Measurements from ENCODE around the gene ZNF784.

Gene ZNF784

DNA sequence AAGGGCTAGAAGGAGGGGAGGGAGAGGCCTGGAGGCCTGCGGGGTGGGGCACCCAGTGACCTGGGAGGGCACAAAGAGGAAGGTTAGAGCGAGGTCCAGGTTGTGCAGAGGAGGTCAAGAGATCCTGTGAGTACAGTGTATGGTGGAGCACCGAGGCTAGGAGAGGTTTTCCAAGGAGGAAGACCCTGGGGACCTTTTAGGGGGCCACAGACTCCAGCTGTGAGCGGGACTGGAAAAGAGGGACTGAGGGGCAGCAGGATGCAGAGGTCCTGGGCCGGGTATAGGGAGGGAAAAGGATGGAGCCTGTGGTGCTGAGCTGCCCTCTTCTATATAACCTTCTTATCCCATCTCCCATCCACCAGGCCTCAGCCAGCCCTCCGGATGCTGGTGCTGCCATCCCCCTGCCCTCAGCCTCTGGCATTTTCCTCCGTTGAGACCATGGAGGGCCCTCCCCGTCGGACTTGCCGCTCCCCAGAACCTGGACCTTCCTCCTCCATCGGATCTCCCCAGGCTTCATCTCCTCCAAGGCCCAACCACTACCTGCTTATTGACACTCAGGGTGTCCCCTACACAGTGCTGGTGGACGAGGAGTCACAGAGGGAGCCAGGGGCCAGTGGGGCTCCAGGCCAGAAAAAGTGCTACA lies 19.9 kb upstream of the ZNF784 start:
- DNase-seq (ENCODE audit: low read depth in 3 of 3): no peak

DNA sequence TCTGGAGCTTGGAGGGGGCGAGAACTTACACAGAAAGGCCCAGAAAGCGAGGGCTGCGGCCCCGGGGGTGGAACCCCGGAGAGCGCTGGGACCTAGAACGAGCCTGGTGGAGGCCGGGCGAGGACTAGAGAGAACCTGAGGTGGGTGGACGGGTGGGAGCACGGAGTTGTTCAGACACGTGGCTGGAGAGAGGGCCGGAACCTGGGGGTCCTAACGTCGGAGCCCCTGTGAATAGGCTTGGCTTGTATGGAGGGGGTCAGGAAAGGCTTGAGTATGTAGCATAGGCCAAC lies 19.5 kb upstream of the ZNF784 start:
- DNase-seq (ENCODE audit: low read depth in 3 of 3): no peak

DNA sequence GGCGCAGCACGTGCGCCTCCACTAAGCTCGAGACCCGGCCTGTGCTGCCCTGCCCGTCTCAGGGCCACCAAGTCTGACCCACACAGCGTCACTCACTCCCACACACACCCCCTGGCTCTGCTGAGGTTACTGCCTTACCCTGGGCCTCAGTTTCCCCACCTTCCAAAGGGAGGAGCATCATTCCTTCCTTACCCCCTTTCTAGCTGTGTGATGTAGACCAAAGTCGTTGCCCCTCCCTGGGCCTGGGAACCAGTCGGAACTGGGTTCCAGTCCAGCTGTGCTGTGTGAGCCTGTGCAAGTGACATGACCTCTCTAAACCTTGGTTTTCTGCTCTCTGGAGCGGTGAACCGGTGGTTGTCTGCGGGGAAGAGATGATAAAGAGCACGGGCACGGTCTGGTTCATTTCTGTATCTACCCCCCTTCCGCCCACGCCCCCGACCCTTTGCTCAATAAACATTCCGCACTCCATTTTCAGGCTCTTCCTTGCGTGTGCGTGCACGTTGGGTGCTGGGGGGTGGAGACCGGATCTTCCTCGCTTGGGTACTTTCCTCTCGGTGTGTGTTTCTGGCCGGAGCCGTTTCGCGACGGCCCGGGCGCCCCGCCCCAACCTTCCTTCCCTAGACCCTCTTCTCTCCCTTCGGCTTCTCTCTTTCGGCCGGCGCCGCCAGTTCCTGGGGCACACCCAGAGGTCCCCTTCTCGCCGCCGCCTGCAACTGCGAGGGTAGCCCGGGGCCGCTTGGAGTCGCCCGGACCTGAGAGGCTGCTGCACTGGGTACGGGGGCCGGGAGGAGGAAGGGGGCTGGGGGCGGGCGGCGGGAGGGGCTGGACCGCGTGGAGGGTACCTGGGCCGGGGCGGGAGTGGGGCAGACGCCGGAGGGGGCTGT lies 18.9 kb upstream of the ZNF784 start, which contains the start of gene ZNF581:
Gene ZNF581, plus strand, starts transcription at position 647 of the 884 bp plus-strand sequence. CDS start 923 bp downstream, outside the sequence.
- DNase-seq (ENCODE audit: low read depth in 3 of 3): peak in 2 of 3 experiments; percentile 64 to 75

DNA sequence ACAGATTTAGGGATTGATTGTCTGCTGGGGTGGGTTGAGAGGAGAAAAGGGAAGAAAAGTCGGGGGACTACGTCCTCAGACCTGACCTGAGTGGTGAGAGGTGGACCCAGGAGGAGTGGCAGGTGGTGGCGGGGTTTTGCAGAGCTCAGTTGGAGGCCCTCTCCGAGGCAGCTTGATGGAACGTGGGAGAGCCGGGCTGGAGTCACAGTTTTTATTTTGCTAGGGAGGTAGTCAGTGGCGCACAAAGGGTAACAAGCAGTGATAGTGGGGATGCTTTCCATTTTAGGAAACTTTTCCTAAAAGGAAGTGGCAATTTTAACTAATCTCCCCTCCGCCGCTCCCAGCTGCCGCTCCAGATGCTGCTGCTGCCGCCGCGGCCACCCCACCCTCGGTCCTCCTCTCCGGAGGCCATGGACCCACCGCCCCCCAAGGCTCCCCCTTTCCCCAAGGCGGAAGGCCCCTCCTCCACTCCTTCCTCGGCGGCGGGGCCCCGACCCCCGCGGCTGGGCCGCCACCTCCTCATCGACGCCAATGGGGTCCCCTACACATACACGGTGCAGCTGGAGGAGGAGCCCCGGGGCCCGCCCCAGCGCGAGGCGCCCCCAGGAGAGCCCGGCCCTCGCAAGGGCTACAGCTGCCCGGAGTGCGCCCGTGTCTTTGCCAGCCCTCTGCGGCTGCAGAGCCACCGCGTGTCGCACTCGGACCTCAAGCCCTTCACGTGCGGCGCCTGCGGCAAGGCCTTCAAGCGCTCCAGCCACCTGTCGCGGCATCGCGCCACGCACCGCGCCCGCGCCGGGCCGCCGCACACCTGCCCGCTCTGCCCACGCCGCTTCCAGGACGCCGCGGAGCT lies 18.0 kb upstream of the ZNF784 start:
- peak in 1 of 3 experiments; percentile 30 for DNase-seq (ENCODE audit: low read depth in 3 of 3)

DNA sequence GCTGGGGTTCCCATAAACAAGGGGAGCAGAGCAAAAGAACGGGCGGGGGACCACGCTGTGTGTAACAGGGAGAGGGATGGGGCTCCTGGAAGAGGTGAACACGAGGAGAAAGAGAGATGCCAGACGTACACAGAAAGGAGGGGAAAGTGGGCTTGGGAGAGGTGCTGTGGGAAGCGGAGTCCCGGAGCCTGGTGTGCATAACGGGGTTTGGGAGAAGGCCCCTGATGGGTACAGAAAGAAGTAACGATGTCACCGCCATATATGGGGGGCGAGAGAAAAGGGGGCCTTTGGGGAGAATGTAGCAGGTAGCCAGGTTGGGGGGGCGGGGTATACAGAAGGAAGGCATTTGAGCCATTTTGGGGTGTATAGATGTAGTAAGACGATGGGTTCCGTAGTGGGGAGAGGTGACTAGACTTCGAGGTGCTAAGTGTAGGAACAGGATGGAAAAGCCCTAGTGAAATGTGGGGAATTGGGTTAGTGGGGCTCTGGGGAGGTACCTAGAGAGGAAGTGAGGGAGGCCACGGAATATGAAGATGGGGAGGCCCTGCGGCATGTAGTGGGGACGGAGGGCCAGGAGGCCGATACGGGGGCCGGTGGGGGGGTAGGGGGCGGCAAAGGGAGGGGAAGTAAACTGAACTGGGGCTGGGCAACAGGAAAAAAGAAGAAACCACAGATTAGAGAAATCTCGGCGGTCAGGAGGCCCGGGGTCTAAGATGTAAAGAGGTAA lies 17.2 kb upstream of the ZNF784 start:
- peak in 1 of 3 experiments; percentile 30 for DNase-seq (ENCODE audit: low read depth in 3 of 3)

DNA sequence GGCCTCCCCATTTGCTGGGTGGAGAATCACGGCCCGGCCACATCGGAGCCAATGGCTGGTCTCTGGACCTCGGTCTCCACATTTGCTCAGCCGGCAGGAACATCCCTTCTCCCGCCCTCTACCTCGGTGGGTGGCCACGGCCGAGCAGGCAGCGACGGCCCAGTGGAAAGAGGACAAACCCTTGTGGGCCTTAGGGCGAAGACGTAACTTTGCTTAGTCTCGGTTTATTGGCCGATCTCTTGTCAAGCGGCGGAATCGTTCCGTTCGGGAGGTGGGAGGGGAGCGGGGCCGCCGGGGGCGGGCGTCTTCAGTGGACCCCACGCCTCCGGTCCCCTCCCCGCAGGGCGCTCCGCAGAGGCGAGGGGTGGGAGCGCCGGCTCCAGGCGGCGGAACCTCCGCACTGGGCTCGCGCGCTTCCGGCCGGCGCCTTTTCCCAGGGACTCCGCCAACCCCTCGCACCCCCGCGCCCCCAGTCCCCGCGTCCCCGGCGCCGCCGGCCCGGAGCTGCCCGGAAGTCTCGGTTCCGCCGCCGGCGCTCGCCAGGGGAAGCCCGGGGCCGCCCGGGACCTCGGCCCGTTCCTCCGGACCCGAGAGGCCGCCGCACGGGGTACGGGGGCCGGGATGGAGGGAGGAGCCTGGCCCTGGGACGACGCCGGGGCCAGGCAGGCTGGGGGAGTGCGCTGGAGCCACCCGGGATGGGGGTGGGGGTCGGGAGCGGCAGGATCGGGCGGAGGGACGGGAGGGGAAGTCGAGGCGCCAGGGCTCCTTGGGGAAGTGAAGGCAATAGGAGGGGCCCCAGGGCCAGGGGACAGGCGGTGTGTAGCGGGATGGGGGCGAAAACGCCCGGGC lies 16.4 kb upstream of the ZNF784 start, which contains the start of gene ZNF580:
Gene ZNF580, plus strand, starts transcription at position 426 of the 849 bp plus-strand sequence. CDS start 1,507 bp downstream, outside the sequence.
- peak in 2 of 3 experiments; percentile 38 to 71 for DNase-seq (ENCODE audit: low read depth in 3 of 3)

DNA sequence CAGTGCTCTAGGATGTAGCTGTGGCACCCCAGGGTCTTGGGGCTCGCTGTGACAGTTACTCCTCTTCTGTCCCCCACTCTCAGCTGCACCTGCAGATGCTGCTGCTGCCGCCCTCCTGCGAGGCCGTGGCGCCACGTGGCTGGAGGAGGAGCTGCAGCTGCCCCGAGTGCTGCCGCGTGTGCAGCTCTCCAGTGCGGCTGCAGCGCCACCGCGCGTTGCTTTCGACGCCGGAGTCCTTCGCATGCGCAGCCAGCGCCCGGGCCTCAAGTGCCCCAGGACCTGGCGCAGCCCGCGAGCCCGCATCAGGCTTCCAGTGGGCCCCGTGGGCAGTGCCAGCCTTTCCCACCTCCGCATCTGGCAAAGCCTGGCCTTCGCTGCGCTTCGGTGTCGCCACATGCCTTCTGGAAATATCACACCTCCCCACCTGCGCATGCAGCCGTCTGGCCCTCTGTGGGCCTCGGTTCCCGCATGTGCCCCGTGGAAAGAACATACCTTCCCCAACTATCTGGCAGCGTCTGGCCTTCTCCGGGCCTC lies 15.7 kb upstream of the ZNF784 start:
- DNase-seq (ENCODE audit: low read depth in 3 of 3): peak in 2 of 3 experiments; percentile 42 to 58

DNA sequence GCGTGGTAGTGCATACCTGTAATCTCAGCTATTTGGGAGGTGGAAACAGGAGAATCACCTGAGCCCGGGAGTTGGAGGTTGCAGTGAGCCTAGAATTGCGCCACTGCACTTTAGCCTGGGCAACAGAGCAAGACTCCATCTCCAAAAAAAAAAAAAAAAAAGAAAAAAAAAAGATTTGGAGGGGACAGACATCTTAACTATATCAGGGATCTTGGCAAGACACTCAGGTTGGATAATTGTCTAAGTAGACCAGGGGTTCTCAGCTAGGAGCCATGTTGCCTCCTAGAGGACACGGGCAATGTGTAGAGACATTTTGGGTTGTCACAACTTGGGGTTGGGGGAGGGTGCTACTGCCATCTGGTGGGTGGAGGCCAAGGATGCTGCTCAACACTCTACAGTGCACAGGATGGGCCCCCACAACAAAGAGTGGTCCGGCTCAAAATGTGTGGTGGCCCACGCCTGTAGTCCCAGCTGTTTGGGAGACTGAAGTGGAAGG lies 14.5 kb upstream of the ZNF784 start:
- peak in 1 of 3 experiments; percentile 31 for DNase-seq (ENCODE audit: low read depth in 3 of 3)

DNA sequence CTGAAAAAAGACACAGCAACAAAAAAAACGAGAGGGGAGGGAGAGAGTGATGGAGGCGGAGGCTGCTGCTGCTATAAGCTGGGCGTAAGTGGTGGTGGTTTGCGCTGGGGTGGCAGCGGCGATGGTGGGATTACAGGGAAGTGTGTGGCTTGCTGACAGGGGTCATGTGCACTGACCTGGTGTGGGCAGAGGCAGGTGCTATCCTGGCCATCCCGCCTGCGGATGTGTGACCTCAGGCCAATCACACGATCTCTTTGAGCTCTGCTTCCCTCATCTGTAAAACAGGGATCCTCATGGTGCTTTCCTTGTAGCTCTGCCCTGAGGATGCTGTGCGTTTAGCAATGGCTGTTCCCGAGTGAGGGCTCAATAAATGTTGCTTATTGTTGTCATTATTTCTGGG lies 13.2 kb upstream of the ZNF784 start:
- no peak for DNase-seq (ENCODE audit: low read depth in 3 of 3)

DNA sequence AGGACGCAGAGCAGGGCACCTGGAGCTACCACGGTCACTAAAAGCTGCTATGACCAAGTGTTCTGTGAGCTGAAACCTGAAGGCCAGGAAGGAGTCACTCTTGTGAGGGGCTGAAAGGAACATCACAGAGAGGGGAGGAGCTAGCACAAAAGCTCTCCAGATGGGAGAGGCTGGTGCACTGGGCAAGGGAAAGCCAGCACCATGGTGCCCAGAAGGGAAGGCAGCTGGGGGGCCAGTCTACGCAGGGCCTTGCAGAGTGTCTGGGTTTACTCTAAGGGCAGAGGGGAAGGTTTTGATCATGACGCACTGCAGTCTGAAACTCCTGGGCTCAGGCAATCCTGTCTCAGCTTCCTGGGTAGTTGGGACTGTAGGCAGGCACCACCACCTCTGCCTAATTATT lies 12.4 kb upstream of the ZNF784 start:
- DNase-seq (ENCODE audit: low read depth in 3 of 3): no peak

DNA sequence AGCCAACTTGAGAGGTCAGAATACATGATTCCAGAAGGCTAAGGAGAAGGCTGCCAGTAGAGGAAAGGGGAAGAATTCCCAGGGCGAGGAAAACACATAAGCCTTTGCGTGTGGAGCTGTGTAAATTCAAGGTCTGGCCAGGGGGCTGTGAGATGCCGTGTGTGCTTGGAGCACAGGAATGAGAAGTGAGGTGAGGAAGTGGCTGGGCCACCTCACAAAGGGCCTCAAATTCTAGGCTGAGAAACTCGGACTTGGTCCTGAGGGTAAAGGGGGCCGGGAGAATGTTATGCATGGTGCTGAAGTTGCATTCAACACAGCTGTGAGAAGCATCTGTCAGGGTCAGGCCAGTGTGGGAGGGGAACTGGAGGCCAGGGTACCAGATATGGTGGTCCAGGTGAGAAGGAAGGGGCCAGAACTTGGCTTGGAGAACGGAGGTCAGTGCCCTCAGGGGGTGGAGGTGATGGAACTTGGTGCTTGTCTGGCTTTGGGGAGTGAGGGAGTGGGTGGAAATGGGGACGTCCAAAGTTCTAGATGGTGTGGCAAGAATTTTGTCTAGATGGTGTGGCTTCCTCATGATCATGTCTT lies 11.6 kb upstream of the ZNF784 start:
- no peak for DNase-seq (ENCODE audit: low read depth in 3 of 3)

DNA sequence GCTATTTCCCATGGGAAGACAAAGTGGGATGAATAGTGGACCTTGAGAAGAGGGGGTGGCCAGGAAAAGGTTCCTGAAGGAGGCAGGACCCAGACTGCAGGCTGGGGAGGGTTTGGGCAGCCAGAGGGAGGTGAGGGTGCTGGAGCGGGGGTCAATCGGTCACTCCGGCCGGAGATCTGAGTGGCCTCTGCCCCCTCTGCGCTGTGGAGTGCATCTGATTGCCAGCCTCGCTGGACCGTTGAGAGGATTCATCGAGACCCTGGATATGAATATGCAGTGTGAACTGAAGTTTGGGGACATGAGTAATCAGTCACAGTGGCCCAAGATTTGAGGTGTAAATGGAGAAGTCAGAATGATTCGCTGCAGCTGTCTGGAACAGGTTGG lies 11.0 kb upstream of the ZNF784 start:
- no peak for DNase-seq (ENCODE audit: low read depth in 3 of 3)

DNA sequence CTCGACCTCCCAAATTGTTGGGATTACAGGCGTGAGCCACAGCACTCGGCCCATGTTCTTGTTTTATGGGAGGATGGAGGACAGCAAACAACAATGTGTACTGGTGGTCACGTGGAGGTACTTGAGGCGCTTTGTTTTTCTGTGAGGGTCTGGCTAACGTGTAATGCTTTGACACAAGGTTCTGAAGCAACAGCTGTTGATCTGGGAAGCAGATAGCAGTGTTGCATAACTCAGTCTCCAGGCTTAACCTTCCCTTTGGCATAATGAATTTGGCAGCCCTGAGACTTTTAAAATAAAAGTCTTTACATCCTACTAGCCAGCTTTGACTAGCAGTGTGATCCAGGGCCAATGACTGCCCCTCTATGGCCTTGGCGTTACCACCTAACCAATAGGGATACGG lies 9.5 kb upstream of the ZNF784 start:
- DNase-seq (ENCODE audit: low read depth in 3 of 3): no peak

DNA sequence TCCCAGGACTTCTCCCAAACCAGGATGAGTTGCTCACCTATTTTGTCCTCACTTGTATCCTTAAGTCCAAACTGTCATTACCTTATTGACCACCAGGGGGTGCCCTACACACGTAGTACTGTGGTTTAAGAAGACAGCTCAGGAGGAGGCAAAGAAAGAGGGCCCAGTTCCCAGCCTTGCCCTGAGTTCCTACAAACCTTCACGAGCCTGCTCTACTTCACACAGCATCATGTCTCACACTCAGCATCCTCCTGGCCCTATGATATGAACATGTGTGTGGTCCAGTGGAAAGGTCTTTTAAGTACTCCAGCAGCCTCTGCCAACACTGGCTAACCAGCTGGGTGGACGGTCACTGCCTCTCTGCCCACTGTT lies 8.1 kb upstream of the ZNF784 start:
- peak in 2 of 3 experiments; percentile 48 to 91 for DNase-seq (ENCODE audit: low read depth in 3 of 3)

DNA sequence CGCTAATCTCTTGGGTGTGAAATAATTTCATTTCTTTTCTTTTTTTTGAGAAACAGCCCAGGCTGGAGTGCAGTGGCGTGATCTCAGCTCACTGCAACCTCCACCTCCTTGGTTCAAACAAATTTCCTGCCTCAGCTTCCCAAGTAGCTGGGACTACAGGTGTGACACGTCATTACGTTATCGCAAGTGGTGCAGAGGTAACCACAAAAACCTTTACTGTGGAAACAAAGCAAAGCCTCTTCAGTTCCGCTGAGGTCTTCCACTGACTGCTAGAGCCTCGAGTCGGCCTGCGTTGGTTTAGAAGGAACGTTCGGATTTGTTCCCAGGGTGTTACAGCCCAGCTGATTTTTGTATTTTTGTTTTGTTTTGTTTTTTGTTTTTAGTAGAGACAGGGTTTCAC lies 2.0 kb upstream of the ZNF784 start:
- DNase-seq (ENCODE audit: low read depth in 3 of 3): peak in 1 of 3 experiments; percentile 41

DNA sequence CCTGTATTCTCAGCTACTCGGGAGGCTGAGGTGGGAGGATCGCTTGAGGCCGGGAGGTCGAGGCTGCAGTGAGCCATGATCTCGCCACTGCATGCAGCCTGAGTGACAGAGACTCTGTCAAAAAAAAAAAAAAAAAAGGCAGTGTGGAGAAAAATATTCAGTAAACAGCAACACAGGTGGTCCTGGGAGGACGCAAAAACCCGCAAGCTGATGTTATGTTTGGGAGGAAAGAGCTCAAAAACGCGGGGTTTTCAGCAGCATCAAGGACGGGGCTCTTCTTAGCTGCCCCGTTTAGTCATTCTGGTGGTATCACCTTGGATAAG lies 599 bp upstream of the ZNF784 start:
- DNase-seq (ENCODE audit: low read depth in 3 of 3): no peak

DNA sequence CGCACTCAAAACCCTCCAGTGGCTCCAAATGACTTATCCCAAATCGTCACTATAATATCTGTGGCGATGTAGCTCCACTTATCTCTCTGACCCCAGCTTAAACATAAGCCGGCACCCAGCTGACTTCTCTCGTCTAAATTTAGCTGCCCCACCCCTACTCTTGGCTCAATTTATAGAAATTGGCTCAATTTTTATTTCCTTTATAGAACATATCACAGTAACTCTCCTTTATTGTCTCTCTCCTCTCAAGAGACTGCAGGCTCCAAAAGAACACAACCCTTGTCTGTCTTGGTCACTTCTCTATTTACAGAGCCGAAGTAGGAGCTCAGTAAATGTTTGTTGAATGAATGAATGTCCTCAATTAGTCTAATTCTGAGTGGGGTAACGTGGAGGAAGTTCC lies 805 bp downstream of the ZNF784 start:
- no peak for DNase-seq (ENCODE audit: low read depth in 3 of 3)

DNA sequence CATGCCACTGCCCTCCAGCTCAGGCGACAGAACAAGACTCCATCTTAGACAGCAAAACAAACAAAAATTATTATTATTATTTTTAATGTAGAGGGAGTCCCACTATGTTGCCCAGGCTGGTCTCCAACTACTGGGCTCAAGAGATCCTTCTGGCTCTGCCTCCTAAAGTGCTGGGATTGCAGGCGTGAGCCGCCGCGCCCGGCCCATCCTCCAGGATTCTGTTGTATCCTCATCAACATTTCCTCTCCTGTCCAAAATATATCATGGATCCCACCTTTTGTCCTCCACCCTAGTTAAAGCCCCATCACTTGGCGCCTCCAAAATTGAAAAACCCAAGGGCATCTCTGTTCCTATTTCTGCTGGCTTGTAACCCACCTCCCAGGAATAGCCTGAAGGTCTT lies 1.2 kb downstream of the ZNF784 start:
- no peak for DNase-seq (ENCODE audit: low read depth in 3 of 3)

DNA sequence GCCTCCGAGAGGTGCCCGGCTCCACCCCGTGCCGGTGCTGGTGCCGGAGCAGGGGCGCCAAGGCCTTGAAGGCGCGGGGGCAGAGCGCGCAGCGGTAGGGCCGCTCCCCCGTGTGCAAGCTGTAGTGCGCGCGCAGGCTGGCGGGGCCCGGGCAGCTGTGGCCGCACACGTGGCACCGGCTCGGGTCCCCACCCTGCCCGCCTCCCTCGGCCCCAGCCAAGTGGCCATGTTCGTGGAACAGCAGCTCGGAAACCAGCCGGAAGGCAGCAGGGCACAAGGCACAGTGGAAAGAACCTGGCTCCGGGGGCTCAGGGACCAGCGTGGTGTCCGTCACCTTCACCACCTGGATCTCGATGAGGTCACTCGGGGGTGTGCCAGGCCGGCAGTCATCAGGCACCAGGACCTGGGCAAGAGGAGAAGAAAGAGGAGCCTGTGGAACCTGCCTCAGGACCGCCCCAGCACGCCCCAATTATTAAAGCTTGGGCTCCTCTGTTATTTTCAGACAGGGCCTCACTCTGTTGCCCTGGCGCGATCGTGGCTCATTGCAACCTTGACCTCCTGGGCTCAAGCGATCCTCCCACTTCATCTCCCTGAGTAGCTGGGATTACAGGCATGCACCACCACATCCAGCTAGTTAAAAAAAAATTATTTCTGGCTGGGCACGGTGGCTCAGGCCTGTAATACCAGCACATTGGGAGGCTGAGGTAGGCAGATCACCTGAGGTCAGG lies 2.0 kb downstream of the ZNF784 start:
- DNase-seq (ENCODE audit: low read depth in 3 of 3): no peak

Measured in stimulated activated CD4-positive, alpha-beta T cell treated with anti-CD3 and anti-CD28 coated beads, TNF-alpha, amount 100 ng/mL, for 4 hours (primary cell).